Stomach (tissue), 9 donors: ENCODE results near the gene TP53BP2. TPM values are rescaled to one million over a fixed set of nuclear protein-coding genes. Genes with fewer than 3 reads are reported as not detected.

ENCODE experiments used
- DNase-seq, 2 donors: peaks; one replicate each; pipeline versions ENCODE4 v3.0.0 to v3.0.0-alpha.2; 2013 to 2019
- H3K27ac ChIP-seq, 5 donors: fragments of 200-600 bp in 4 of 5; sonication (generic) in 4 of 5; one replicate each; pipeline ENCODE4 v1.5.1; 2013 to 2019; ENCODE audit warnings: mild to moderate bottlenecking in 1 of 5, moderate library complexity in 1 of 5
- H3K27me3 ChIP-seq, 3 donors: fragments of 200-600 bp; sonication (generic); one replicate each; pipeline ENCODE4 v1.5.1; 2017 to 2019; ENCODE audit warnings: mixed run types in 1 of 3
- H3K36me3 ChIP-seq, 4 donors: fragments of 200-600 bp; sonication (generic); 1 replicate in 3 of 4; 2 replicates in 1 of 4; pipeline ENCODE4 v1.5.1; 2016 to 2019
- H3K4me1 ChIP-seq, 4 donors: fragments of 200-600 bp; sonication (generic); one replicate each; pipeline ENCODE4 v1.5.1; 2016 to 2019
- H3K4me3 ChIP-seq, 4 donors: fragments of 200-600 bp; sonication (generic) in 3 of 4; one replicate each; pipeline ENCODE4 v1.5.1; 2016 to 2019; ENCODE audit warnings: mild to moderate bottlenecking in 1 of 4
- H3K9me3 ChIP-seq, 4 donors: fragments of 200-600 bp; sonication (generic); one replicate each; pipeline ENCODE4 v1.5.1; 2016 to 2019
- CTCF ChIP-seq, 7 experiments: fragments of 450-650 bp in 4 of 7; fragments of 200-600 bp in 3 of 7; sonication (generic) in 3 of 7; IDR thresholded peaks; one replicate each; pipeline ENCODE4 v1.5.1; 2016 to 2019; ENCODE audit warnings: antibody characterized with exemption in 7 of 7, control low read depth in 2 of 7, mild to moderate bottlenecking in 1 of 7
- EP300 ChIP-seq: sonication (generic); formaldehyde crosslinking; IDR thresholded peaks from one replicate; pipeline ENCODE4 v1.6.1; 2017; ENCODE audit warnings: antibody characterized with exemption
- POLR2A ChIP-seq, 4 donors: fragments of 450-650 bp; IDR thresholded peaks; one replicate each; pipeline ENCODE4 v1.6.1; 2016; ENCODE audit warnings: antibody characterized with exemption in 4 of 4, control low read depth in 2 of 4, mild to moderate bottlenecking in 1 of 4, moderate library complexity in 1 of 4
- POLR2AphosphoS5 ChIP-seq, 3 donors: sonication (generic); formaldehyde crosslinking; IDR thresholded peaks; one replicate each; pipeline ENCODE4 v1.6.1; 2016; ENCODE audit warnings: antibody characterized with exemption in 3 of 3
- WGBS, 5 donors: extraction: QIAGEN DNeasy Blood & Tissue Kit in 3 of 5; methylation state at CpG; one replicate each; pipeline versions ENCODE4 v1.1.5 to v1.1.7; 2013 to 2018; 5-methylcytosine and 5-hydroxymethylcytosine counted together
- intact Hi-C: fragments of 100-400 bp; cut with DNase I; formaldehyde crosslinking; loops from one replicate; pipeline ENCODE4 v1.15.1; 2023; ENCODE audit warnings: low total_unique reads
- polyA plus RNA-seq, 3 donors: library from polyadenylated mRNA; stranded (reverse); fragments of 200-250 nt; gene quantifications; one replicate each; pipeline ENCODE4 v1.2.3, GENCODE V29; 2013
- total RNA-seq, 5 donors: library from RNA; depleted of rRNA; stranded (reverse); fragments of >200 nt; gene quantifications; one replicate each; pipeline versions ENCODE4 v1.1.0 to v1.2.3, GENCODE V29; 2014 to 2016
- donor health status: healthy with polysubstance abuse.
- donor health status: Bipolar disorder and iron deficiency.
- donor health status: healthy.

TP53BP2 gene
- total and polyA plus RNA-seq, 8 donors: 6.9 to 157 (median 32.9) TPM

GRCh38 chr1:223834660-223835263 lies 11.0 kb downstream of the TP53BP2 start:
- WGBS, 5 donors: 30 to 42% (median 37%) methylated on average over 3 of the region's 3 CpGs
- intact Hi-C loops: no loop called here
- Histone ChIP-seq H3K4me1 (peaks cover 33 to 86% (median 52%) of the 10 kb centered on the region in 4 donors), H3K36me3 (no peaks in the 10 kb centered on the region), H3K4me3 (no peak overlapping the region), H3K9me3 (no peaks in the 10 kb centered on the region), H3K27me3 (no peaks in the 10 kb centered on the region), H3K27ac (peak overlapping the region in 4 of 5 donors; percentile 34 to 65 (median 62))
- TF ChIP-seq CTCF (IDR thresholded peaks at IDR 0.05) (no peak), POLR2AphosphoS5 (IDR thresholded peaks at IDR 0.05) (peak in 2 of 3 donors; percentile 15 to 29), POLR2A (IDR thresholded peaks at IDR 0.05) (no peak), EP300 (no peak)
- peak in 1 of 2 donors; percentile 56 for DNase-seq

- Histone ChIP-seq H3K27ac (peak overlapping the region in 3 of 5 donors; percentile 62 to 65 (median 63)), H3K36me3 (no peaks in the 10 kb centered on the region), H3K4me1 (peaks cover 33 to 92% (median 52%) of the 10 kb centered on the region in 4 donors), H3K27me3 (no peaks in the 10 kb centered on the region), H3K4me3 (no peak overlapping the region), H3K9me3 (no peaks in the 10 kb centered on the region)
- no peak for DNase-seq
- TF ChIP-seq POLR2AphosphoS5 (IDR thresholded peaks at IDR 0.05) (no peak), EP300 (no peak), CTCF (IDR thresholded peaks at IDR 0.05) (no peak), POLR2A (IDR thresholded peaks at IDR 0.05) (no peak)
- 70 to 94% (median 92%) methylated on average over 2 of the region's 2 CpGs for WGBS, 5 donors
- intact Hi-C loops: no loop called here
These were observed 11.8 kb downstream of the TP53BP2 start for GRCh38 chr1:223833948-223834347.

GRCh38 chr1:223832637-223832943 lies 13.2 kb downstream of the TP53BP2 start:
- TF ChIP-seq CTCF (IDR thresholded peaks at IDR 0.05) (no peak), EP300 (no peak), POLR2AphosphoS5 (IDR thresholded peaks at IDR 0.05) (no peak), POLR2A (IDR thresholded peaks at IDR 0.05) (no peak)
- Histone ChIP-seq H3K4me3 (no peak overlapping the region), H3K4me1 (peaks cover 22 to 87% (median 43%) of the 10 kb centered on the region in 4 donors), H3K27ac (peak overlapping the region in 4 of 5 donors; percentile 30 to 80 (median 65)), H3K9me3 (no peaks in the 10 kb centered on the region), H3K36me3 (no peaks in the 10 kb centered on the region), H3K27me3 (no peaks in the 10 kb centered on the region)
- intact Hi-C loops: no loop called here
- no peak for DNase-seq
- 40 to 50% (median 49%) methylated on average over 3 of the region's 3 CpGs for WGBS, 5 donors

- Histone ChIP-seq H3K27me3 (no peaks in the 10 kb centered on the region), H3K27ac (peak overlapping the region in 4 of 5 donors; percentile 44 to 80 (median 65)), H3K4me1 (peaks cover 21 to 87% (median 39%) of the 10 kb centered on the region in 4 donors), H3K4me3 (no peak overlapping the region), H3K36me3 (no peaks in the 10 kb centered on the region), H3K9me3 (no peaks in the 10 kb centered on the region)
- 43 to 56% (median 52%) methylated on average over 3 of the region's 3 CpGs for WGBS, 5 donors
- TF ChIP-seq POLR2A (IDR thresholded peaks at IDR 0.05) (no peak), POLR2AphosphoS5 (IDR thresholded peaks at IDR 0.05) (no peak), EP300 (no peak), CTCF (IDR thresholded peaks at IDR 0.05) (no peak)
- intact Hi-C loops: no loop called here
- DNase-seq: no peak
These were observed 13.8 kb downstream of the TP53BP2 start for GRCh38 chr1:223831755-223832636.
